Testis (tissue), 3 donors: ENCODE measurements around the gene ATP11C. TPM values are rescaled to one million over a fixed set of nuclear protein-coding genes. Genes with fewer than 3 reads are reported as not detected.
"Not testable (repeated sequence)": the region's sequence is repeated elsewhere in the genome, so short reads cannot be mapped to it uniquely, and the experiment has no call there.

Experiments used
- DNase-seq: peaks from one replicate; pipeline ENCODE4 v3.0.0-alpha.2; 2019
- H3K27ac ChIP-seq, 2 donors: fragments of 200-600 bp; sonication (generic); one replicate each; pipeline ENCODE4 v1.5.1; 2019
- H3K27me3 ChIP-seq: fragments of 200-600 bp; sonication (generic); one replicate; pipeline ENCODE4 v1.5.1; 2019
- H3K36me3 ChIP-seq: fragments of 200-600 bp; sonication (generic); one replicate; pipeline ENCODE4 v1.5.1; 2017; ENCODE audit warnings: low read depth; ENCODE audit errors: missing control alignments
- H3K4me1 ChIP-seq: fragments of 200-600 bp; sonication (generic); one replicate; pipeline ENCODE4 v1.5.1; 2019
- H3K4me3 ChIP-seq, 2 donors: fragments of 200-600 bp; sonication (generic); one replicate each; pipeline ENCODE4 v1.5.1; 2017 to 2019
- H3K9me3 ChIP-seq: fragments of 200-600 bp; sonication (generic); one replicate; pipeline ENCODE4 v1.5.1; 2017
- POLR2A ChIP-seq: fragments of 450-650 bp; IDR thresholded peaks from one replicate; pipeline ENCODE4 v1.6.1; 2017; ENCODE audit warnings: antibody characterized with exemption, mild to moderate bottlenecking, moderate library complexity
- WGBS, 2 donors: methylation state at CpG; one replicate each; pipeline ENCODE4 v1.1.5; 2018; 5-methylcytosine and 5-hydroxymethylcytosine counted together
- intact Hi-C: fragments of 100-400 bp; cut with DNase I; formaldehyde crosslinking; loops from one replicate; pipeline ENCODE4 v1.15.1; 2023; ENCODE audit warnings: low total_unique reads
- polyA plus RNA-seq: library from polyadenylated mRNA; stranded (reverse); fragments of 350-450 nt; fragmentation: Illumina TruSeq; extraction: RNeasy Lipid Tissue Mini Kit (QIAGEN cat#74804); gene quantifications from one replicate; pipeline ENCODE4 v1.2.3, GENCODE V29; 2014; ENCODE audit warnings: low read depth, low replicate concordance; ENCODE audit not compliant: insufficient read depth
- total RNA-seq, 2 donors: library from RNA; depleted of rRNA; stranded (reverse); fragments of >200 nt; gene quantifications; one replicate each; pipeline ENCODE4 v1.2.3, GENCODE V29; 2016
- TF ChIP-seq, protein P1 (sequence below), 3 experiments: fragments of 450-650 bp in 2 of 3; fragments of 200-600 bp in 1 of 3; sonication (generic) in 1 of 3; IDR thresholded peaks; one replicate each; pipeline ENCODE4 v1.5.1; 2016 to 2019; ENCODE audit warnings: antibody characterized with exemption in 3 of 3, mild to moderate bottlenecking in 2 of 3, moderate library complexity in 1 of 3

ATP11C gene
- total and polyA plus RNA-seq, 3 donors from 2014 or later, result 15.9 to 36.6 (median 33.8) TPM

DNA sequence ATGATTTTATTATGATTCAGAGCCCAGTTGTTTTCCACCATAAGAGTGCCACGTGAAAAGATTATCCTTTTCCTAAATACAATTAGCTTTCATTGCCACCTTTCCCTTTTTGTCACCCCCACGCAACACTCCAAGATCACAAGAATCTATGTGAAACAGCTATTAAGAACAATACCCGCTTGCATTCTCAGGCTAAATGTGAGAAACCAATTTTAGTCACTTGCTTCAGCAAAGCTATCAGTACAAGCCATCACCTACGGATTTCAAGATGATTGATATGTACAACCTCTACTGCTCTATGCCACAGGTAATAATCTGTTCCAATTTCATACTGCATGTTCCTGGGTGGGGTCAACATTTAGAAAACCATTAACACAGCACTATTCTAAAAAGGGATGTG, 2.5 kb downstream of the ATP11C start:
- no peaks in the 10 kb centered on the region for H3K9me3 ChIP-seq
- H3K4me1 ChIP-seq, result no peaks in the 10 kb centered on the region
- WGBS, 2 donors, result 50 to 69% methylated on average over 4 of the region's 4 CpGs
- no peaks in the 10 kb centered on the region for H3K36me3 ChIP-seq
- no peak overlapping the region for H3K27ac ChIP-seq
- no peaks in the 10 kb centered on the region for H3K27me3 ChIP-seq
- intact Hi-C loops, result no loop called here
- no peak for TF ChIP-seq POLR2A
- TF ChIP-seq, protein P1, sequence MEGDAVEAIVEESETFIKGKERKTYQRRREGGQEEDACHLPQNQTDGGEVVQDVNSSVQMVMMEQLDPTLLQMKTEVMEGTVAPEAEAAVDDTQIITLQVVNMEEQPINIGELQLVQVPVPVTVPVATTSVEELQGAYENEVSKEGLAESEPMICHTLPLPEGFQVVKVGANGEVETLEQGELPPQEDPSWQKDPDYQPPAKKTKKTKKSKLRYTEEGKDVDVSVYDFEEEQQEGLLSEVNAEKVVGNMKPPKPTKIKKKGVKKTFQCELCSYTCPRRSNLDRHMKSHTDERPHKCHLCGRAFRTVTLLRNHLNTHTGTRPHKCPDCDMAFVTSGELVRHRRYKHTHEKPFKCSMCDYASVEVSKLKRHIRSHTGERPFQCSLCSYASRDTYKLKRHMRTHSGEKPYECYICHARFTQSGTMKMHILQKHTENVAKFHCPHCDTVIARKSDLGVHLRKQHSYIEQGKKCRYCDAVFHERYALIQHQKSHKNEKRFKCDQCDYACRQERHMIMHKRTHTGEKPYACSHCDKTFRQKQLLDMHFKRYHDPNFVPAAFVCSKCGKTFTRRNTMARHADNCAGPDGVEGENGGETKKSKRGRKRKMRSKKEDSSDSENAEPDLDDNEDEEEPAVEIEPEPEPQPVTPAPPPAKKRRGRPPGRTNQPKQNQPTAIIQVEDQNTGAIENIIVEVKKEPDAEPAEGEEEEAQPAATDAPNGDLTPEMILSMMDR (IDR thresholded peaks at IDR 0.05), result no peak
- H3K4me3 ChIP-seq, result no peak overlapping the region
- DNase-seq, result no peak

GRCh38 chrX:139929876-139930275, 3.0 kb downstream of the ATP11C start:
- TF ChIP-seq POLR2A, result no peak
- TF ChIP-seq, protein P1 (IDR thresholded peaks at IDR 0.05), result no peak
- intact Hi-C loops, result no loop called here
- 45 to 53% methylated on average over 4 to 5 of the region's 5 CpGs for WGBS, 2 donors
- Histone ChIP-seq H3K27me3 (no peaks in the 10 kb centered on the region), H3K4me3 (no peak overlapping the region), H3K4me1 (no peaks in the 10 kb centered on the region), H3K27ac (no peak overlapping the region), H3K36me3 (no peaks in the 10 kb centered on the region), H3K9me3 (no peaks in the 10 kb centered on the region)
- DNase-seq, result no peak

- Histone ChIP-seq H3K4me1 (no peaks in the 10 kb centered on the region), H3K4me3 (no peak overlapping the region), H3K27me3 (no peaks in the 10 kb centered on the region), H3K36me3 (no peaks in the 10 kb centered on the region), H3K9me3 (no peaks in the 10 kb centered on the region), H3K27ac (no peak overlapping the region)
- intact Hi-C loops, result no loop called here
- TF ChIP-seq, protein P1 (IDR thresholded peaks at IDR 0.05), result no peak
- no peak for TF ChIP-seq POLR2A
- DNase-seq, result no peak
- 64 to 69% methylated on average over 6 of the region's 6 CpGs for whole genome bisulfite sequencing, 2 donors
Observed at GRCh38 chrX:139924696-139925095, 8.2 kb downstream of the ATP11C start.

- H3K27ac ChIP-seq, result no peak overlapping the region
- no peaks in the 10 kb centered on the region for H3K36me3 ChIP-seq
- no peak for TF ChIP-seq POLR2A
- TF ChIP-seq, protein P1 (IDR thresholded peaks at IDR 0.05), result no peak
- intact Hi-C loops, result no loop called here
- no peak overlapping the region for H3K4me3 ChIP-seq
- 67 to 80% methylated on average over 5 of the region's 5 CpGs for WGBS, 2 donors
- H3K27me3 ChIP-seq, result no peaks in the 10 kb centered on the region
- no peak for DNase-seq
- no peaks in the 10 kb centered on the region for H3K4me1 ChIP-seq
- H3K9me3 ChIP-seq, result no peaks in the 10 kb centered on the region
Observed at GRCh38 chrX:139924069-139924695, 8.7 kb downstream of the ATP11C start.

DNA sequence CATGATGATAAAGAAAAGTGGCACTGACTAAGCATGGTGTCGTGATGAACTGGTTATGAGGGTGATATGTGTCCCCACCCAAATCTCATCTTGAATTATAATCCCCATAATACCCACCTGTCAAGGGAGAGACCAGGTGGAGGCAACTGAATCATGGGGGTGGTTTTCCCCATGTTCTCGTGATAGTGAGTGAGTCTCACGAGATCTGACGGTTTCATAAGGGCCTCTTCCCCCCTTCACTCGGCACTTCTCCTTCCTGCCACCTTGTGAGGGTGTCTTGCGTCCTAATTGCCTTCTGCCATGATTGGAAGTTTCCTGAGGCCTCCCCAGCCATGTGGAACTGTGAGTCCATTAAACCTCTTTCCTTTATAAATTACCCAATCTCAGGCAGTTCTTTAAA, 11.7 kb downstream of the ATP11C start:
- intact Hi-C loops, H3K27ac ChIP-seq: not testable (repeated sequence)

More for the DNA sequence above, 11.7 kb downstream of the ATP11C start:
- H3K36me3 ChIP-seq, H3K9me3 ChIP-seq, H3K4me3 ChIP-seq, H3K27me3 ChIP-seq, DNase-seq, H3K4me1 ChIP-seq: not testable (repeated sequence)
- whole genome bisulfite sequencing, 2 donors, result 87% methylated on average over 6 of the region's 6 CpGs
